HuH-7 (cell line): Measurements from ENCODE around the gene KAT6B.
A peak's percentile ranks its signal among the peaks of the same experiment; 100 is the strongest.
"Not testable (repeated sequence)": the region's sequence is repeated elsewhere in the genome, so short reads cannot be mapped to it uniquely, and the experiment has no call there.

ENCODE experiments used
- DNase-seq: peaks from one replicate; pipeline ENCODE4 v3.0.0; 2011; ENCODE audit warnings: low spot score

The KAT6B gene

GRCh38 chr10:74826142-74827044 lies at the start of gene KAT6B:
TSS of gene KAT6B (plus strand) at chr10:74826600. CDS start at chr10:74842858, 16,258 bp downstream.
- DNase-seq: peak; percentile 95

DNA sequence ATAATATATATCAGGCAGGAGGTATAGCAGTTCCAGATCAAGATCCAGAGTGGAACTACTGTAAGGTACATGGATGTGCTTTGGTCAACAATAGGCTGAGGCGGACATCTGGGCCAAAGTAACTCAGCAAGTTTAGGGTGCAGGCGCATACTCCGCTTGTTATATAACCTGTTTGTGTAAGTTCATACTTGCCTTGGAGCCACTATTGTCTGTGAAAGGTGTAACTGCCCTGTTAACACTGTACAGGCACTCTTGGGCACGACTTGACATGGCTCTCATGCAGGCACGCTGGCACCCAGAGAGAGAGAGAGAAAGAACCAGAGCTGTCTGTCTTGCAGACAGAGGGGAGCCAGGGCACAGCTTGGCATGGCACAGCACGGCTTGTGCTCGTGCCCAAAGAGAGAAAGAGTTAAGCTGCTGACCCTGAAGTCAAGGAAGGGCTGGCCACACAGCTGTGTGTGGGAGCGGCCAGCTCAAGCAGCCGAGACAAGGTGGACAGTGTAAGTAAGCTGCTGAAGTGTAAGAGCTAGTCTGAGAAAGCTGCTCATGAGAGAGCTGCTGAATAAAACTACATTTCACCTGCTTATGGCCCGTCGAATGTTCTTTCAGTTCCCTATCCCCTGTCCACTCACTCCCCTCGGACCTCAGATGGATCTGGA lies 47.8 kb upstream of the KAT6B start:
- DNase-seq: no peak

DNA sequence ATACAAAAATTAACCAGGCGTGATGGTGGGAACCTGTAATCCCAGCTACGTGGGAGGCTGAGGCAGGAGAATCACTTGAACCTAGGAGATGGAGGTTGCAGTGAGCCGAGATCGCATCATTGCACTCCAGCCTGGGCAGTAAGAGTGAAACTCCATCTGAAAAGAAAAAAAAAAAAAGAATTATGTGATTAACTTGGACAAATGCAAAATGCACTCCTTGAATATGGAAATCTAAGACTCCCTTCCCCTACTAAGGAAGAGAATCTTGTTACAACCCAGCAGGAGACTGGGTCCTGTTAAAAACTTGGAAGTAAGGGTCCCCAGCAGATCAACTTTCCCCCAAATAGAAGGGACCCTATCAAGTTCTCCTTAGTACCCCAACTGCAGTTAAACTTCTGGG lies 44.5 kb upstream of the KAT6B start:
- not testable (repeated sequence) for DNase-seq

GRCh38 chr10:74784462-74784861 lies 41.9 kb upstream of the KAT6B start:
- DNase-seq: no peak

- DNase-seq: no peak
Measured at GRCh38 chr10:74786126-74786525, 40.3 kb upstream of the KAT6B start.

DNA sequence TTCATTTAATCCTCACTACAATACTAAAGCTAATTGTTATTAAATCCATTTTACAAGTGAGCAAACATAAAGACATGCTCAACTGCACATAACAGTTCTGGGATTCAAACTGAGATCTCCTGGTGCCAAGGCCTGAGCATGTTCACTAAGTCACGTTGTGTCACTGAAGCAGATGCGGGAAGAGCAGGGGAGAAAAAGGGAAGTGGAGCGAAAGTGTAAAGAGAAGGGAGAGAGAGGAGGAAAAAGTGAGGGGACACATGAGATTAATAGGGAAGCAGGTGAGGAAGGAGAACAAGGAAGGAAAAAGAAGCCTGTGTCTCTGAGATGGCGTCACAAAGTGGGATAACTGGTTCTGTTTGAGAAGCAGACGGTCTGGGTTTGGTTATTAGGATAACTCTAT lies 38.9 kb upstream of the KAT6B start:
- no peak for DNase-seq

- not testable (repeated sequence) for DNase-seq
Measured at GRCh38 chr10:74791979-74792378, 34.4 kb upstream of the KAT6B start.

- no peak for DNase-seq
Measured at GRCh38 chr10:74792726-74793125, 33.7 kb upstream of the KAT6B start.

GRCh38 chr10:74793240-74793639 lies 33.2 kb upstream of the KAT6B start:
- not testable (repeated sequence) for DNase-seq

DNA sequence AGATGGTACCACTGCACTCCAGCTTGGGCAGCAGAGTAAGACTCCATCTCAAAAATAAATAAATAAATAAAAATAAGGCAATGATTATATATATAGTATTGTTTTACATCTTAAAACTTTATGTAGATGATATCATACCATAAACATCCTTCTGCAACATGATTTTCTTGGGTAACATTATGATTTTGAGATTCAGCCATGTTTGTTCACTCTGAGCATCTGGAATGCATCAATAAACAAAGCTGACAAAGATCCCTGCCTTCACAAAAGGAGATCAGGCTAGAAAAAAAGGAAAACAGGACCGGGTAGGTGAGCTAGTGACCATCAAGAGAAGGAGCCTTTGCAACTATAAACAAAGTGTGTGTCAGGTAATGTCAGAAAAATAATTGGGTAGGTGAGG lies 31.9 kb upstream of the KAT6B start:
- DNase-seq: no peak

GRCh38 chr10:74797550-74797949 lies 28.9 kb upstream of the KAT6B start:
- DNase-seq: no peak

- no peak for DNase-seq
Measured at GRCh38 chr10:74799721-74800221, 26.6 kb upstream of the KAT6B start.

GRCh38 chr10:74801447-74801846 lies 25.0 kb upstream of the KAT6B start:
- no peak for DNase-seq

DNA sequence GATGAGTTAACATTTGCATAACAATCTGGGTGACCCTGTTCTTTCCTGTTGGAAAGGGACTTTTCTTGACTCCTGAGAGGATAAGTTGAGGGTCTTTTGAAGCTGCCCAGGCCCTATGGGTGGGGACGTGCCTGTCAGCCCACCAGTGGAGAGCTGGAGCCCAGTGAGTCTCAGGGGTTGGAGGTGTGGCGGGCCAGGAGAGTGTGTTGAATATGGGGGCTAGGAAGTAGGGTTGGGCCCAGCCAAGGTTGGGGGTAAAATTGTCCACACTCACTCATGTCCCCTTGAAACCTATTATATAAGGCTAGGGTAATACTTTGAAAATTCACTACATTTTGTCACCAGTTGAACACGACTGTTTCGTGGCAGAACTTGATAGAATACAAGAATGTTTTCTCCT lies 17.9 kb upstream of the KAT6B start:
- no peak for DNase-seq

GRCh38 chr10:74810087-74810486 lies 16.3 kb upstream of the KAT6B start:
- no peak for DNase-seq

DNA sequence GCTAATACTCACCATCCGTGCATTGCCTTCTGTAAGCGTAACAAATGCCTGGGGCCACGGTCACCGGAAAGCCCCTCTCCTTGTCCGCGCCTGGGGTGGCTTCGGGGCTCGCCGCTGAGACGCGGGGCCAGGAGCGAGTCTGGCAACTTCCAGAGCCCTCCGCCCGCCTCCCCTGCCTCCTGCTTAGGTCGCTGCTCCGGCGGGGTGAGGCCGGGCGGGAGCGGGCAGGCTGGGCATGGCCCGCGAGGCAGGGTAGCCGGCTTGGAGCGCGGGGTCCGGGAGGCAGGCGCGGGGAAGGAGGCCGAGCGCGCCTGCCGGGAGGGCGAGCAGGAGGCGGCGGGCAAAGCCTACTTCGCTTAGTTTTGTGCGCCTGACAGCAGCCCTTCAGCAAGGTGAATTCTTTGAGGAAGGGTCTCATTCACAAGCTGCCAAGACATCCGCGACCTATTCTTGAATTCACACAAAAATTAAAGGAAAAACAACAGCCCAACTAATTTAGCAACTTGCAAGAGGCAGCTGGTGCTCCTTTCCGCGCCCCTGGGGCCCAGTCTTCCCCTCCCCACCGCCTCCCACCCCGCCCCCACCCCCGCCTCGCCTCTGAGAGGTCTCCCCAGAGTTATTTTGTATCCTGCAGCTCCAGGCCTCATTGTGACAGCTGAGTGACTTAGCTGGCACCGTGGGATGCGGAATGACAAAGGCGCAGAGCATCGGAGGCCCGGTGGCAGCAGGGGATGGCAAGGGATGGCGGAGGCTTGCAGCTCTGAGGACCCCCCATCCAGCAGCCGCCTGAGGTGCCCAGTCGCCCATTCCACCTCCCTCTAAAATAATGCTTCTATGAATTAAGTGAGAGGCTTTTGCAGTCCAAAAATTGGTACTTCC lies 12.8 kb upstream of the KAT6B start:
- no peak for DNase-seq

DNA sequence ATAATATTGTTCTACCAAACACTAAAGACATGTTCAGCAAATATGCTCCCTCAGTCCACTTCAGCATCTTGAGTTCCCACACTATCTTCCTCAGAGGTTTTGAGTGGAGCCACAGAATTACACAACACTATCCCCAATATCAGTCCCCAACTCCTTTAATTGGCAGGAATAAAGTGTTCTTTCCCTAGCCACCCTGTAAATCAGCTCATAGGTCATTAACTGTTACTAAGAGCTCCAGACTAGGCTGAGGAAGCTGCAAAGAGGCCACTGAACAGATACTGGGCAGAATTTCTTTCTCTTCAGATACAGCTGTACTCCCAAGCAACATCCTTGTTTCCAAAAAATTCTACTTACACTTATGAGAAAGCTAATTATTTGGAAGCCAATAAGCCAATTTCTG lies 11.6 kb upstream of the KAT6B start:
- no peak for DNase-seq

- DNase-seq: no peak
Measured at GRCh38 chr10:74816824-74817498, 9.4 kb upstream of the KAT6B start.

GRCh38 chr10:74821501-74821900 lies 4.9 kb upstream of the KAT6B start:
- DNase-seq: no peak

- no peak for DNase-seq
Measured at GRCh38 chr10:74822101-74822500, 4.3 kb upstream of the KAT6B start.

GRCh38 chr10:74822521-74823089 lies 3.8 kb upstream of the KAT6B start:
- DNase-seq: no peak
